HEK293 (cell line): ENCODE measurements around the gene CCND1.

ENCODE experiments used
- KLF10 ChIP-seq: fragments of 450-650 bp; IDR thresholded peaks from 2 replicates; pipeline ENCODE4 v1.5.1; 2018; ENCODE audit warnings: missing biosample characterization, mild to moderate bottlenecking, missing genetic modification characterization
- KLF16 ChIP-seq: fragments of 450-650 bp; formaldehyde crosslinking; IDR thresholded peaks from 2 replicates; pipeline ENCODE4 v1.5.1; 2017; ENCODE audit warnings: missing biosample characterization, missing genetic modification characterization
- TRIM28 ChIP-seq: IDR thresholded peaks from 2 replicates; pipeline ENCODE4 v1.6.1; 2011; ENCODE audit warnings: low read length, control low read depth, borderline replicate concordance
- YY1 ChIP-seq: fragments of 450-650 bp; formaldehyde crosslinking; IDR thresholded peaks from 2 replicates; pipeline ENCODE4 v1.5.1; 2018; ENCODE audit warnings: missing biosample characterization, missing genetic modification characterization
- ZFP3 ChIP-seq: fragments of 450-650 bp; formaldehyde crosslinking; IDR thresholded peaks from 2 replicates; pipeline ENCODE4 v1.5.1; 2016; ENCODE audit warnings: low read depth, missing biosample characterization, missing genetic modification characterization
- ZNF10 ChIP-seq: fragments of 450-650 bp; formaldehyde crosslinking; IDR thresholded peaks from 2 replicates; pipeline ENCODE4 v1.5.1; 2017; ENCODE audit warnings: missing biosample characterization, missing genetic modification characterization
- ZNF23 ChIP-seq: fragments of 450-650 bp; formaldehyde crosslinking; IDR thresholded peaks from 2 replicates; pipeline ENCODE4 v1.5.1; 2016; ENCODE audit warnings: missing biosample characterization, missing genetic modification characterization, borderline replicate concordance
- ZNF433 ChIP-seq: fragments of 450-650 bp; formaldehyde crosslinking; IDR thresholded peaks from 2 replicates; pipeline ENCODE4 v1.5.1; 2016; ENCODE audit warnings: missing biosample characterization, missing genetic modification characterization, low read depth
- ZNF624 ChIP-seq: fragments of 450-650 bp; formaldehyde crosslinking; IDR thresholded peaks from 2 replicates; pipeline ENCODE4 v1.5.1; 2017; ENCODE audit warnings: missing biosample characterization, missing genetic modification characterization
- ZNF76 ChIP-seq: fragments of 450-650 bp; formaldehyde crosslinking; IDR thresholded peaks from 2 replicates; pipeline ENCODE4; 2016; ENCODE audit warnings: low read depth, missing biosample characterization, missing genetic modification characterization, borderline replicate concordance
- TF ChIP-seq, protein P1 (sequence below): fragments of 450-650 bp; formaldehyde crosslinking; IDR thresholded peaks from 2 replicates; pipeline ENCODE4 v1.5.1; 2016; ENCODE audit warnings: missing biosample characterization, missing genetic modification characterization

DNA sequence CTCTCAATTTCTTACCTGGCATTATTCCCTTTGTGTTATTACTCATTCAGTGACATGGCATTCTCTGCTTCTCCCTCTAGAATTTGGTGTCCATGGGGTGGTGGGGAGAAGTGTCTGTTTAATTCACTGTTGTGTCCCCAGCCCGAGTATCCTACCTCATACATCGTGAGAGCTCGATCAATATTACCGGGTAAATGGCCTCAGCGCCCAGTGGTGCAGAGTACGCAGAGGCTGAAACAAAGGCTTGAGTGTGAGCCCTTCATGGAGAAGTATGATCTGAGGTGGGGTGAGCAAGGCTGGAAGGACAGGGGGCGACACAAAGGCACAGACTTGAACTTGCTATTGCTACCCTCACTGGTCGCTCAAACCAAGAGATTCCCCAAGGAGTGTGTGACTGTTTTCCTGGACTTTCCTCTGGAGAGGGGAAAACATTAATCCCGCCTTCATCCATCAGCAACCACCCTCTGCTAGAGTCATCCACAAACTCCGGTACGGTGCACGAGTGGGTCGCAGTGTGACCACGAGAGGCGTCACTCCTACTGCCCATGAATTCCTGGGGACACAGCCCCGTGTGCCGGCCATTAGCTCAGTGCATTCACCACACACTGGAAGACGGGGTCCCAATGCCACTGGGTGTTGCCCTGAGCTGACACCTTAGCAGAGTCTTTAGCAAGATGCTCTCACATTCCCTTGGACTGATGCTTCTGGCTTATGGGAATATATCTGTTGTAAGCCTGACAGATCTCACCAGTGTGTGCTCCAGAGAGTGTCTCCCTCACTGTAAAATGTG, 35.0 kb upstream of the CCND1 start:
- TF ChIP-seq KLF10 (tag by site-specific recombination) (no peak), ZNF433 (no peak), ZNF10 (tag by site-specific recombination) (no peak), ZNF23 (tag by site-specific recombination) (no peak), ZNF624 (tag by site-specific recombination) (no peak), TRIM28 (no peak), ZNF76 (tag by site-specific recombination) (no peak), YY1 (tag by site-specific recombination) (no peak), KLF16 (tag by site-specific recombination) (no peak), ZFP3 (tag by site-specific recombination) (no peak)
- TF ChIP-seq, protein P1, sequence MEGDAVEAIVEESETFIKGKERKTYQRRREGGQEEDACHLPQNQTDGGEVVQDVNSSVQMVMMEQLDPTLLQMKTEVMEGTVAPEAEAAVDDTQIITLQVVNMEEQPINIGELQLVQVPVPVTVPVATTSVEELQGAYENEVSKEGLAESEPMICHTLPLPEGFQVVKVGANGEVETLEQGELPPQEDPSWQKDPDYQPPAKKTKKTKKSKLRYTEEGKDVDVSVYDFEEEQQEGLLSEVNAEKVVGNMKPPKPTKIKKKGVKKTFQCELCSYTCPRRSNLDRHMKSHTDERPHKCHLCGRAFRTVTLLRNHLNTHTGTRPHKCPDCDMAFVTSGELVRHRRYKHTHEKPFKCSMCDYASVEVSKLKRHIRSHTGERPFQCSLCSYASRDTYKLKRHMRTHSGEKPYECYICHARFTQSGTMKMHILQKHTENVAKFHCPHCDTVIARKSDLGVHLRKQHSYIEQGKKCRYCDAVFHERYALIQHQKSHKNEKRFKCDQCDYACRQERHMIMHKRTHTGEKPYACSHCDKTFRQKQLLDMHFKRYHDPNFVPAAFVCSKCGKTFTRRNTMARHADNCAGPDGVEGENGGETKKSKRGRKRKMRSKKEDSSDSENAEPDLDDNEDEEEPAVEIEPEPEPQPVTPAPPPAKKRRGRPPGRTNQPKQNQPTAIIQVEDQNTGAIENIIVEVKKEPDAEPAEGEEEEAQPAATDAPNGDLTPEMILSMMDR (tag by site-specific recombination), result no peak
